GM18511 (cell line): ENCODE measurements around the gene SDF2L1.
"Not testable (repeated sequence)": the region's sequence is repeated elsewhere in the genome, so short reads cannot be mapped to it uniquely, and the experiment has no call there.

Experiments used
- ATAC-seq: cut with Tn5 transposase; IDR thresholded peaks from one replicate; pipeline ENCODE4 v1.9.1; 2021; ENCODE audit warnings: mild to moderate bottlenecking, moderate library complexity; ENCODE audit not compliant: unreplicated experiment

The SDF2L1 gene

GRCh38 chr22:21636629-21637218 is 5.4 kb upstream of the SDF2L1 start:
- no peak for ATAC-seq

GRCh38 chr22:21637450-21637849 is 4.7 kb upstream of the SDF2L1 start:
- not testable (repeated sequence) for ATAC-seq

GRCh38 chr22:21639359-21639758 is 2.7 kb upstream of the SDF2L1 start:
- no peak for ATAC-seq

GRCh38 chr22:21640810-21641209 is 1.3 kb upstream of the SDF2L1 start:
- ATAC-seq: no peak

- ATAC-seq: no peak
Measured at GRCh38 chr22:21641417-21641788, 699 bp upstream of the SDF2L1 start.

GRCh38 chr22:21642584-21643448 is 714 bp downstream of the SDF2L1 start:
- ATAC-seq: no peak

- no peak for ATAC-seq
Measured at GRCh38 chr22:21643533-21644357, 1.6 kb downstream of the SDF2L1 start.

GRCh38 chr22:21645513-21645912 is 3.4 kb downstream of the SDF2L1 start:
- not testable (repeated sequence) for ATAC-seq

- no peak for ATAC-seq
Measured at GRCh38 chr22:21646608-21647590, 4.8 kb downstream of the SDF2L1 start.

- ATAC-seq: no peak
Measured at GRCh38 chr22:21650280-21650679, 8.2 kb downstream of the SDF2L1 start.

- ATAC-seq: no peak
Measured at GRCh38 chr22:21650823-21651520, 8.9 kb downstream of the SDF2L1 start.

- peak; percentile 30 for ATAC-seq
Measured at GRCh38 chr22:21651521-21652009, 9.5 kb downstream of the SDF2L1 start.

GRCh38 chr22:21652010-21652546 is 10.0 kb downstream of the SDF2L1 start:
- ATAC-seq: peak; percentile 91

GRCh38 chr22:21652547-21653545 is 10.7 kb downstream of the SDF2L1 start:
- ATAC-seq: peak; percentile 25

- no peak for ATAC-seq
Measured at GRCh38 chr22:21657020-21657359, 14.9 kb downstream of the SDF2L1 start.

- peak; percentile 87 for ATAC-seq
Measured at GRCh38 chr22:21657360-21658032, 15.4 kb downstream of the SDF2L1 start.

- no peak for ATAC-seq
Measured at GRCh38 chr22:21659864-21660525, 17.9 kb downstream of the SDF2L1 start.
